ENCODE measurements around the gene MCHR1.

DNA sequence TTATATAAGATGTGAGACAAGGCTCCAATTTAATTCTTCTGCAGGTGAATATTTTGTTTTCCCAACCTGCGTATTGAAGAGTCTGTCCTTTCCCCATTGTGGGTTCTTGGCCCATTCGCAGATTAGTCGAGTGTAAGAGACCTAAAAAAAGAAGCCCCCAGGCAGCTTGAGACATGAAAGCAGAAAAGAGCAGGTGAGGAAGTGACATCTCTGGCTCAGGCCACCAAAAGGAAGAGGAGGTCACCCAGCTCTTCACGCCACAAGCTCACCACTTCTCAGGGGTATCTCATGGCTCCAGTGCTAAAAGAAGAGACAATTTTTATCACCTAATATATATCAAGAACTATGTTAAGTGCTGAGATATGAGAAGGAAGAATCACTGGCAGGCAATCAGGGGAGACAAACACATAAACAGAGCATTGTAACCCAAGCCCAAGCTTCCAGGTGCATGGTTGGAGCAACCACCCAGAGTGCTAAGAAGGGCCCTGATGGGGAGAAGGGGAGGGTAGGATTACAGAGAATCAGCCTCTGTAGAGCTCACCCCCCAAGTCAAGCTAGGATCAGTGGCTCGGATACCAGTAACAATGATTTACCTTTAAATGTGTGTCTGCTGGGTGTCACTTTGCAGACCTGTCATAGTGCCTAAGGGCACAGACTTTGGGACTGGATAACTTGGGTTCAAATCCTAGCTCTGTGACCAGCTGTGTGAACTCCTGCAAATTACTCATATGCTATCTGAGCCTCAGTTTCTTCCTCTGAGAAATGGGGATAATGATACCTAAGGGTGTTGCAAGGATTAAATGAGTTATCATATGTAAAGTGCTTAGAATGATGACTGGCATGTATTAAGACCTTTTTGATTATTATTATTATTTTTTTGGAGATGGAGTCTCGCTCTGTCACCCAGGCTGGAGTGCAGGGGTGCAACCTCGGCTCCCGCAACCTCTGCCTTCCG, 39.2 kb downstream of the MCHR1 start:
- TF ChIP-seq, protein P1, sequence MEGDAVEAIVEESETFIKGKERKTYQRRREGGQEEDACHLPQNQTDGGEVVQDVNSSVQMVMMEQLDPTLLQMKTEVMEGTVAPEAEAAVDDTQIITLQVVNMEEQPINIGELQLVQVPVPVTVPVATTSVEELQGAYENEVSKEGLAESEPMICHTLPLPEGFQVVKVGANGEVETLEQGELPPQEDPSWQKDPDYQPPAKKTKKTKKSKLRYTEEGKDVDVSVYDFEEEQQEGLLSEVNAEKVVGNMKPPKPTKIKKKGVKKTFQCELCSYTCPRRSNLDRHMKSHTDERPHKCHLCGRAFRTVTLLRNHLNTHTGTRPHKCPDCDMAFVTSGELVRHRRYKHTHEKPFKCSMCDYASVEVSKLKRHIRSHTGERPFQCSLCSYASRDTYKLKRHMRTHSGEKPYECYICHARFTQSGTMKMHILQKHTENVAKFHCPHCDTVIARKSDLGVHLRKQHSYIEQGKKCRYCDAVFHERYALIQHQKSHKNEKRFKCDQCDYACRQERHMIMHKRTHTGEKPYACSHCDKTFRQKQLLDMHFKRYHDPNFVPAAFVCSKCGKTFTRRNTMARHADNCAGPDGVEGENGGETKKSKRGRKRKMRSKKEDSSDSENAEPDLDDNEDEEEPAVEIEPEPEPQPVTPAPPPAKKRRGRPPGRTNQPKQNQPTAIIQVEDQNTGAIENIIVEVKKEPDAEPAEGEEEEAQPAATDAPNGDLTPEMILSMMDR (conservative IDR thresholded peaks at IDR 0.05; ENCODE audit: low read depth, low read length) = no peak
- TF ChIP-seq BHLHE40 (IDR thresholded peaks at IDR 0.05; ENCODE audit: low read depth, low read length) = no peak
- TF ChIP-seq POLR2A (IDR thresholded peaks at IDR 0.05; ENCODE audit: low read depth, low read length) = no peak
- TF ChIP-seq CHD1 (IDR thresholded peaks at IDR 0.05; ENCODE audit: low read depth, low read length) = no peak
- TF ChIP-seq RFX5 (IDR thresholded peaks at IDR 0.05; ENCODE audit: low read depth, low read length) = no peak
- no peak for TF ChIP-seq RCOR1 (IDR thresholded peaks at IDR 0.05; ENCODE audit: insufficient replicate concordance, low read length)
- TF ChIP-seq, protein P2, sequence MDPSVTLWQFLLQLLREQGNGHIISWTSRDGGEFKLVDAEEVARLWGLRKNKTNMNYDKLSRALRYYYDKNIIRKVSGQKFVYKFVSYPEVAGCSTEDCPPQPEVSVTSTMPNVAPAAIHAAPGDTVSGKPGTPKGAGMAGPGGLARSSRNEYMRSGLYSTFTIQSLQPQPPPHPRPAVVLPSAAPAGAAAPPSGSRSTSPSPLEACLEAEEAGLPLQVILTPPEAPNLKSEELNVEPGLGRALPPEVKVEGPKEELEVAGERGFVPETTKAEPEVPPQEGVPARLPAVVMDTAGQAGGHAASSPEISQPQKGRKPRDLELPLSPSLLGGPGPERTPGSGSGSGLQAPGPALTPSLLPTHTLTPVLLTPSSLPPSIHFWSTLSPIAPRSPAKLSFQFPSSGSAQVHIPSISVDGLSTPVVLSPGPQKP (IDR thresholded peaks at IDR 0.05; ENCODE audit: borderline replicate concordance, low read depth, low read length) = no peak
- no peak for TF ChIP-seq MXI1 (IDR thresholded peaks at IDR 0.05; ENCODE audit: borderline replicate concordance, low read depth, low read length)
- no peak for TF ChIP-seq CEBPB (IDR thresholded peaks at IDR 0.05; ENCODE audit: low read depth, low read length)
- no peak for TF ChIP-seq MAFK (IDR thresholded peaks at IDR 0.05; ENCODE audit: low read depth, low read length)
